IgD-negative memory B cell (primary cell): ENCODE results near the gene PDE2A. TPM values are rescaled to one million over a fixed set of nuclear protein-coding genes. Genes with fewer than 3 reads are reported as not detected.
"Not testable (repeated sequence)": the region's sequence is repeated elsewhere in the genome, so short reads cannot be mapped to it uniquely, and the experiment has no call there.

Experiments
- H3K27ac Mint-ChIP-seq, 3 donors: one replicate each; pipeline ENCODE4 v1.8.0; 2020 to 2022; ENCODE audit warnings: mild to moderate bottlenecking in 3 of 3, mixed read lengths in 3 of 3, moderate library complexity in 1 of 3
- H3K27me3 Mint-ChIP-seq: one replicate; pipeline ENCODE4 v1.8.0; 2021; ENCODE audit warnings: mixed read lengths
- H3K36me3 Mint-ChIP-seq: one replicate; pipeline ENCODE4 v1.8.0; 2020; ENCODE audit warnings: mild to moderate bottlenecking, mixed read lengths
- H3K4me1 Mint-ChIP-seq, 3 donors: one replicate each; pipeline ENCODE4 v1.8.0; 2020 to 2022; ENCODE audit warnings: mixed read lengths in 3 of 3, mild to moderate bottlenecking in 1 of 3
- H3K4me3 Mint-ChIP-seq, 4 donors: one replicate each; pipeline ENCODE4 v1.8.0; 2020 to 2022; ENCODE audit warnings: mild to moderate bottlenecking in 4 of 4, mixed read lengths in 4 of 4, moderate library complexity in 3 of 4
- H3K9me3 Mint-ChIP-seq, 3 donors: one replicate each; pipeline ENCODE4 v1.8.0; 2020 to 2021; ENCODE audit warnings: mixed read lengths in 3 of 3, mild to moderate bottlenecking in 1 of 3
- polyA plus RNA-seq: library from polyadenylated mRNA; unstranded; fragments of 300-500 nt; fragmentation: Illumina TruSeq; gene quantifications from one replicate; pipeline ENCODE4 v1.2.3, GENCODE V29; 2021

The PDE2A gene
- polyA plus RNA-seq, 1 donor from 2014 or later: not detected

- Mint-ChIP-seq H3K27me3 (peaks cover 17% of the 10 kb centered on the region), H3K9me3 (no peaks in the 10 kb centered on the region), H3K4me3 (no peak overlapping the region), H3K36me3 (peaks cover 4% of the 10 kb centered on the region), H3K27ac (no peak overlapping the region), H3K4me1 (peaks cover 0 to 11% (median 10%) of the 10 kb centered on the region in 3 donors)
Observed at GRCh38 chr11:72576661-72577060, 97.6 kb downstream of the PDE2A start.

GRCh38 chr11:72576243-72576595 lies 98.0 kb downstream of the PDE2A start:
- H3K36me3 Mint-ChIP-seq: peaks cover 4% of the 10 kb centered on the region
- peaks cover 20% of the 10 kb centered on the region for H3K27me3 Mint-ChIP-seq
- H3K27ac Mint-ChIP-seq: no peak overlapping the region
- H3K9me3 Mint-ChIP-seq: no peaks in the 10 kb centered on the region
- peaks cover 0 to 11% (median 10%) of the 10 kb centered on the region in 3 donors for H3K4me1 Mint-ChIP-seq
- H3K4me3 Mint-ChIP-seq: no peak overlapping the region

GRCh38 chr11:72575533-72576242 lies 98.5 kb downstream of the PDE2A start:
- H3K4me1 Mint-ChIP-seq: peaks cover 0 to 10% (median 7%) of the 10 kb centered on the region in 3 donors
- no peak overlapping the region for H3K27ac Mint-ChIP-seq
- peak overlapping the region in 1 of 4 donors; percentile 24 for H3K4me3 Mint-ChIP-seq
- H3K36me3 Mint-ChIP-seq: peaks cover 4% of the 10 kb centered on the region
- H3K27me3 Mint-ChIP-seq: peaks cover 25% of the 10 kb centered on the region
- H3K9me3 Mint-ChIP-seq: no peaks in the 10 kb centered on the region

GRCh38 chr11:72574548-72575460 lies 99.4 kb downstream of the PDE2A start:
- H3K4me1 Mint-ChIP-seq: peaks cover 0 to 7% (median 2%) of the 10 kb centered on the region in 3 donors
- H3K27ac Mint-ChIP-seq: no peak overlapping the region
- peak overlapping the region in 1 of 4 donors; percentile 81 for H3K4me3 Mint-ChIP-seq
- peaks cover 4% of the 10 kb centered on the region for H3K36me3 Mint-ChIP-seq
- peaks cover 25% of the 10 kb centered on the region for H3K27me3 Mint-ChIP-seq
- no peaks in the 10 kb centered on the region for H3K9me3 Mint-ChIP-seq

- H3K4me3 Mint-ChIP-seq: peak overlapping the region in 1 of 4 donors; percentile 81
- H3K9me3 Mint-ChIP-seq: no peaks in the 10 kb centered on the region
- H3K27ac Mint-ChIP-seq: no peak overlapping the region
- H3K36me3 Mint-ChIP-seq: peaks cover 4% of the 10 kb centered on the region
- H3K27me3 Mint-ChIP-seq: peaks cover 25% of the 10 kb centered on the region
- H3K4me1 Mint-ChIP-seq: peaks cover 0 to 5% (median 0%) of the 10 kb centered on the region in 3 donors
Observed at GRCh38 chr11:72573855-72574445, 100.3 kb downstream of the PDE2A start.

GRCh38 chr11:72573072-72573854 lies 101.0 kb downstream of the PDE2A start:
- Mint-ChIP-seq H3K4me1 (peaks cover 0 to 3% (median 0%) of the 10 kb centered on the region in 3 donors), H3K27me3 (peaks cover 28% of the 10 kb centered on the region), H3K9me3 (no peaks in the 10 kb centered on the region), H3K4me3 (no peak overlapping the region), H3K36me3 (peaks cover 4% of the 10 kb centered on the region), H3K27ac (no peak overlapping the region)

GRCh38 chr11:72572540-72572939 lies 101.7 kb downstream of the PDE2A start:
- not testable (repeated sequence) for H3K4me3 Mint-ChIP-seq, H3K4me1 Mint-ChIP-seq, H3K9me3 Mint-ChIP-seq, H3K36me3 Mint-ChIP-seq, H3K27ac Mint-ChIP-seq
- peaks cover 28% of the 10 kb centered on the region for H3K27me3 Mint-ChIP-seq

GRCh38 chr11:72570893-72571661 lies 103.1 kb downstream of the PDE2A start:
- Mint-ChIP-seq H3K9me3 (no peaks in the 10 kb centered on the region), H3K36me3 (peaks cover 2% of the 10 kb centered on the region), H3K27ac (peak overlapping the region in 1 of 3 donors; percentile 17), H3K4me3 (peak overlapping the region in 1 of 4 donors; percentile 75), H3K27me3 (peaks cover 28% of the 10 kb centered on the region), H3K4me1 (peaks cover 0 to 1% (median 0%) of the 10 kb centered on the region in 3 donors)

GRCh38 chr11:72569966-72570892 lies 104.0 kb downstream of the PDE2A start:
- peak overlapping the region in 1 of 3 donors; percentile 17 for H3K27ac Mint-ChIP-seq
- no peak overlapping the region for H3K4me3 Mint-ChIP-seq
- peaks cover 0 to 1% (median 0%) of the 10 kb centered on the region in 3 donors for H3K4me1 Mint-ChIP-seq
- peaks cover 2% of the 10 kb centered on the region for H3K36me3 Mint-ChIP-seq
- H3K9me3 Mint-ChIP-seq: no peaks in the 10 kb centered on the region
- peaks cover 28% of the 10 kb centered on the region for H3K27me3 Mint-ChIP-seq

- Mint-ChIP-seq H3K27ac (peak overlapping the region in 1 of 3 donors; percentile 53), H3K36me3 (peaks cover 2% of the 10 kb centered on the region), H3K9me3 (no peaks in the 10 kb centered on the region), H3K27me3 (peaks cover 18% of the 10 kb centered on the region), H3K4me3 (no peak overlapping the region), H3K4me1 (peaks cover 0 to 1% (median 0%) of the 10 kb centered on the region in 3 donors)
Observed at GRCh38 chr11:72568861-72569260, 105.4 kb downstream of the PDE2A start.

GRCh38 chr11:72562431-72562830 lies 111.8 kb downstream of the PDE2A start:
- no peak overlapping the region for H3K27ac Mint-ChIP-seq
- no peaks in the 10 kb centered on the region for H3K36me3 Mint-ChIP-seq
- H3K4me1 Mint-ChIP-seq: no peaks in the 10 kb centered on the region
- H3K27me3 Mint-ChIP-seq: peaks cover 2% of the 10 kb centered on the region
- H3K9me3 Mint-ChIP-seq: no peaks in the 10 kb centered on the region
- no peak overlapping the region for H3K4me3 Mint-ChIP-seq

- Mint-ChIP-seq H3K4me1 (no peaks in the 10 kb centered on the region), H3K9me3 (no peaks in the 10 kb centered on the region), H3K4me3 (no peak overlapping the region), H3K36me3 (no peaks in the 10 kb centered on the region), H3K27me3 (peaks cover 2% of the 10 kb centered on the region), H3K27ac (no peak overlapping the region)
Observed at GRCh38 chr11:72561856-72562255, 112.4 kb downstream of the PDE2A start.

- H3K27me3 Mint-ChIP-seq, H3K27ac Mint-ChIP-seq, H3K9me3 Mint-ChIP-seq, H3K4me3 Mint-ChIP-seq, H3K4me1 Mint-ChIP-seq, H3K36me3 Mint-ChIP-seq: not testable (repeated sequence)
Observed at GRCh38 chr11:72560864-72561263, 113.4 kb downstream of the PDE2A start.
